Kidney capillary endothelial cell (primary cell): ENCODE data around the gene OLFM2.
"Not testable (repeated sequence)": the region's sequence is repeated elsewhere in the genome, so short reads cannot be mapped to it uniquely, and the experiment has no call there.

ENCODE experiments used
- DNase-seq: peaks from one replicate; pipeline ENCODE4 v3.0.0-alpha.2; 2018; ENCODE audit warnings: low spot score

The OLFM2 gene

GRCh38 chr19:9941671-9942070 is 5.4 kb upstream of the OLFM2 start:
- no peak for DNase-seq

- no peak for DNase-seq
Observed at GRCh38 chr19:9941231-9941630, 4.9 kb upstream of the OLFM2 start.

- DNase-seq, result no peak
Observed at GRCh38 chr19:9940778-9941177, 4.5 kb upstream of the OLFM2 start.

- DNase-seq, result no peak
Observed at GRCh38 chr19:9939301-9939913, 3.1 kb upstream of the OLFM2 start.

GRCh38 chr19:9937001-9937411 is 691 bp upstream of the OLFM2 start:
- DNase-seq, result no peak

GRCh38 chr19:9935506-9936325 is 599 bp downstream of the OLFM2 start:
- DNase-seq, result no peak

GRCh38 chr19:9934132-9934950 is 2.0 kb downstream of the OLFM2 start:
- DNase-seq, result peak; percentile 66

- DNase-seq, result no peak
Observed at GRCh38 chr19:9932835-9933234, 3.5 kb downstream of the OLFM2 start.

GRCh38 chr19:9931629-9932028 is 4.7 kb downstream of the OLFM2 start:
- no peak for DNase-seq

- DNase-seq, result no peak
Observed at GRCh38 chr19:9923440-9923839, 12.9 kb downstream of the OLFM2 start.

- DNase-seq, result not testable (repeated sequence)
Observed at GRCh38 chr19:9922782-9923379, 13.4 kb downstream of the OLFM2 start.

- DNase-seq, result no peak
Observed at GRCh38 chr19:9917321-9917720, 19.0 kb downstream of the OLFM2 start.

- no peak for DNase-seq
Observed at GRCh38 chr19:9916719-9917118, 19.6 kb downstream of the OLFM2 start.

GRCh38 chr19:9914315-9915207 is 21.8 kb downstream of the OLFM2 start:
- DNase-seq, result peak; percentile 85

- DNase-seq, result no peak
Observed at GRCh38 chr19:9914001-9914314, 22.4 kb downstream of the OLFM2 start.

- DNase-seq, result no peak
Observed at GRCh38 chr19:9913237-9914000, 22.9 kb downstream of the OLFM2 start.

GRCh38 chr19:9912551-9913236 is 23.6 kb downstream of the OLFM2 start:
- no peak for DNase-seq

GRCh38 chr19:9911524-9912185 is 24.7 kb downstream of the OLFM2 start:
- DNase-seq, result no peak

- DNase-seq, result no peak
Observed at GRCh38 chr19:9910625-9911024, 25.7 kb downstream of the OLFM2 start.

- no peak for DNase-seq
Observed at GRCh38 chr19:9909251-9909650, 27.1 kb downstream of the OLFM2 start.
